Endothelial cell of umbilical vein (primary cell): Measurements from ENCODE around the gene PCDHGA8. TPM values are rescaled to one million over a fixed set of nuclear protein-coding genes. Genes with fewer than 3 reads are reported as not detected.

Experiments
- BruUV-seq: library from RNA; stranded (reverse); fragments of 400-500 nt; replicated peaks from 2 replicates; lab custom pipeline; 2021; lab: Mats Ljungman, UMichigan
- CTCF ChIA-PET: fragments of 300-600, 350-600 bp; sonication (Branson Sonifier 250); formaldehyde crosslinking; loops from one replicate; lab custom pipeline; 2021; ENCODE audit warnings: antibody characterized with exemption, inconsistent platforms; lab: Charles Lee
- POLR2A ChIA-PET: fragments of 300-600, 350-600 bp; sonication (Branson Sonifier 250); formaldehyde crosslinking; loops from one replicate; lab custom pipeline; 2021; ENCODE audit warnings: antibody characterized with exemption, inconsistent platforms; lab: Charles Lee
- DNase-seq: peaks from one replicate; pipeline ENCODE4 v3.0.0-alpha.2; 2011; ENCODE audit warnings: low read depth, low spot score
- FAIRE-seq: peaks from 2 replicates; lab custom pipeline; 2011; peaks lifted over from hg19 to GRCh38; lab: Jason Lieb, UNC
- H2AFZ ChIP-seq: 2 replicates; pipeline ENCODE4 v1.6.0; 2012; ENCODE audit warnings: low read depth, low read length, control low read depth, inconsistent platforms
- H3K27ac ChIP-seq: 2 replicates; pipeline ENCODE4 v1.5.1; 2011; ENCODE audit warnings: low read depth, mild to moderate bottlenecking, control low read depth, low read length, moderate library complexity; ENCODE audit not compliant: insufficient read depth
- H3K27me3 ChIP-seq, 2 experiments: 2 replicates each; pipeline versions ENCODE4 v1.6.0 to v1.6.1; 2011; ENCODE audit warnings: low read length in 2 of 2, mixed read lengths in 1 of 2; ENCODE audit not compliant: control insufficient read depth in 2 of 2, insufficient read depth in 2 of 2
- H3K36me3 ChIP-seq, 2 experiments: 2 replicates in 1 of 2; 3 replicates in 1 of 2; pipeline ENCODE4 v1.5.1; 2011; ENCODE audit warnings: low read length in 2 of 2, mild to moderate bottlenecking in 1 of 2, moderate library complexity in 1 of 2; ENCODE audit not compliant: control insufficient read depth in 2 of 2, insufficient read depth in 2 of 2; ENCODE audit errors: extremely low read depth in 1 of 2
- H3K4me1 ChIP-seq: 3 replicates; pipeline ENCODE4 v1.5.1; 2011; ENCODE audit warnings: mild to moderate bottlenecking, low read length; ENCODE audit not compliant: control insufficient read depth, insufficient read depth; ENCODE audit errors: extremely low read depth
- H3K4me2 ChIP-seq: 2 replicates; pipeline ENCODE4 v1.6.1; 2011; ENCODE audit warnings: low read length, control low read depth, mixed read lengths; ENCODE audit not compliant: insufficient read depth
- H3K4me3 ChIP-seq, 3 experiments: fragments of 200-600 bp in 1 of 3; sonication (generic), shearing (Covaris generic) in 1 of 3; replicated peaks in 1 of 3; 2 replicates each; pipeline ENCODE4 v1.5.1; 2011 to 2016; ENCODE audit warnings: control low read depth in 3 of 3, low read length in 3 of 3, mild to moderate bottlenecking in 2 of 3, inconsistent platforms in 1 of 3, low read depth in 1 of 3, moderate library complexity in 1 of 3; ENCODE audit not compliant: insufficient read depth in 1 of 3
- H3K79me2 ChIP-seq: 2 replicates; pipeline ENCODE4 v1.6.0; 2012; ENCODE audit warnings: low read length, inconsistent platforms; ENCODE audit not compliant: control insufficient read depth, insufficient read depth
- H3K9ac ChIP-seq: replicated peaks from 2 replicates; pipeline ENCODE3; 2011; ENCODE audit warnings: low read length, control low read depth; ENCODE audit not compliant: insufficient read depth; ENCODE audit errors: extremely low read depth
- H3K9me1 ChIP-seq: replicated peaks from 3 replicates; pipeline ENCODE4 v1.6.0; 2011; ENCODE audit warnings: mild to moderate bottlenecking, low read length; ENCODE audit not compliant: control insufficient read depth, insufficient read depth; ENCODE audit errors: extremely low read depth
- H3K9me3 ChIP-seq: replicated peaks from 2 replicates; pipeline ENCODE4 v1.5.1; 2012; ENCODE audit warnings: low read length, inconsistent platforms; ENCODE audit not compliant: control insufficient read depth, insufficient read depth
- H4K20me1 ChIP-seq: replicated peaks from 2 replicates; pipeline ENCODE3; 2011; ENCODE audit warnings: mild to moderate bottlenecking, low read length; ENCODE audit not compliant: control insufficient read depth, insufficient read depth; ENCODE audit errors: extremely low read depth
- EZH2 ChIP-seq: IDR thresholded peaks from 2 replicates; pipeline ENCODE4 v1.6.1; 2012; ENCODE audit warnings: borderline replicate concordance, low read depth, mild to moderate bottlenecking, moderate library complexity, low read length, inconsistent platforms; ENCODE audit not compliant: severe bottlenecking
- FOS ChIP-seq: IDR thresholded peaks from 2 replicates; pipeline ENCODE4 v1.6.1; 2011; ENCODE audit warnings: mild to moderate bottlenecking, low read length, moderate library complexity, borderline replicate concordance; ENCODE audit not compliant: insufficient read depth
- GATA2 ChIP-seq: IDR thresholded peaks from 2 replicates; pipeline ENCODE4 v1.7.0; 2011; ENCODE audit warnings: low read depth, mild to moderate bottlenecking, moderate library complexity, mixed read lengths, low read length; ENCODE audit not compliant: insufficient read length, insufficient read depth
- MAX ChIP-seq: IDR thresholded peaks from 2 replicates; pipeline ENCODE4 v1.6.1; 2011; ENCODE audit not compliant: insufficient read depth, insufficient read length
- MYC ChIP-seq: IDR thresholded peaks from one replicate; pipeline ENCODE4 v1.6.1; 2011; ENCODE audit warnings: mild to moderate bottlenecking, low read depth, low read length
- POLR2AphosphoS5 ChIP-seq: IDR thresholded peaks from 2 replicates; pipeline ENCODE4 v1.6.1; 2012; ENCODE audit warnings: low read depth, mild to moderate bottlenecking, control low read depth, low read length, moderate library complexity; ENCODE audit not compliant: insufficient read depth
- dilution Hi-C: fragments of 300-500 bp; cut with MboI; formaldehyde crosslinking; loops from one replicate; pipeline ENCODE4 v1.15.0; 2019; ENCODE audit warnings: low sequenced_read_pairs; ENCODE audit not compliant: extremely low pct_ligation_motif_present
- intact Hi-C: fragments of 100-400 bp; cut with micrococcal nuclease; formaldehyde crosslinking; loops from one replicate; pipeline ENCODE4 v1.10.0; 2022
- polyA plus RNA-seq, 4 experiments: library from polyadenylated mRNA; depleted of rRNA in 3 of 4; stranded (reverse) in 3 of 4; unstranded in 1 of 4; fragments of >200 nt; gene quantifications; 2 replicates each; pipeline versions ENCODE4 v1.2.1 to v1.2.3, GENCODE V29; 2011 to 2012; ENCODE audit warnings: missing spikeins in 1 of 4
- total RNA-seq: library from RNA; stranded (reverse); gene quantifications from 2 replicates; pipeline ENCODE4 v1.2.3, GENCODE V29; 2021

PCDHGA8 gene
- total and polyA plus RNA-seq, 2 donors (not counting 3 experiments of a cell fraction or from before 2014, with no cell fraction given), result 0.44 to 0.95 TPM

GRCh38 chr5:141419074-141419880 is 26.8 kb downstream of the PCDHGA8 start:
- ChIA-PET POLR2A (interaction anchor here (1.0 kb wide), 1 partner anchor 143 kb away, joined by 3 read pairs; no protein-coding TSS in a partner anchor), CTCF (interaction anchor here (1.1 to 11.3 kb wide), 8 partner anchors 11 to 149 kb away, joined by 3 to 335 read pairs (median 22); partner anchors contain the start of genes PCDHGA12 and PCDHGB6)
- Histone ChIP-seq H3K36me3 (no peaks in the 10 kb centered on the region), H3K27me3 (peaks cover 47 to 85% of the 10 kb centered on the region in 2 experiments), H3K4me2 (no peak overlapping the region), H3K4me3 (no peak overlapping the region), H3K9ac (no peak overlapping the region), H3K27ac (no peak overlapping the region), H3K9me3 (peaks cover 8% of the 10 kb centered on the region), H3K9me1 (no peaks in the 10 kb centered on the region), H3K4me1 (peaks cover 15% of the 10 kb centered on the region), H4K20me1 (no peaks in the 10 kb centered on the region), H3K79me2 (no peaks in the 10 kb centered on the region), H2AFZ (no peak overlapping the region)
- intact Hi-C loops (no loop called here), dilution Hi-C loops (no loop called here)
- TF ChIP-seq EZH2 (peak; percentile 93), GATA2 (no peak), MYC (no peak), MAX (no peak), FOS (no peak), POLR2AphosphoS5 (no peak)
- DNase-seq, result no peak
- FAIRE-seq, result no peak
- BruUV-seq, result no TSS peak
